Measurements from ENCODE around the gene PARG. TPM values are rescaled to one million over a fixed set of nuclear protein-coding genes. Genes with fewer than 3 reads are reported as not detected.
A peak's percentile ranks its signal among the peaks of the same experiment; 100 is the strongest.

Gene PARG
- total RNA-seq, 1 experiment from 2014 or later = 57.1 TPM

- H3K27ac Mint-ChIP-seq = peak overlapping the region; percentile 41
- peaks cover 40% of the 10 kb centered on the region for H3K4me1 Mint-ChIP-seq
- TF ChIP-seq AFF4 (CRISPR knock-in tag; IDR thresholded peaks at IDR 0.05; ENCODE audit: borderline replicate concordance) (no peak), ATF1 (CRISPR knock-in tag; IDR thresholded peaks at IDR 0.05) (no peak), CBFB (CRISPR knock-in tag; IDR thresholded peaks at IDR 0.05; ENCODE audit: low read depth) (no peak), ETV6 (CRISPR knock-in tag; IDR thresholded peaks at IDR 0.05) (no peak), FOXK1 (CRISPR knock-in tag; IDR thresholded peaks at IDR 0.05) (no peak), TCF7 (CRISPR knock-in tag; IDR thresholded peaks at IDR 0.05; ENCODE audit: low read depth) (no peak), STAT6 (CRISPR knock-in tag; conservative IDR thresholded peaks at IDR 0.05; ENCODE audit: low read depth) (no peak), IRF1 (CRISPR knock-in tag; IDR thresholded peaks at IDR 0.05) (no peak), FOXJ3 (CRISPR knock-in tag; IDR thresholded peaks at IDR 0.05; ENCODE audit: borderline replicate concordance) (no peak), USF1 (CRISPR knock-in tag; IDR thresholded peaks at IDR 0.05) (no peak), MAX (CRISPR knock-in tag; IDR thresholded peaks at IDR 0.05) (no peak), E2F1 (CRISPR knock-in tag; IDR thresholded peaks at IDR 0.05) (no peak), MXD4 (CRISPR knock-in tag; IDR thresholded peaks at IDR 0.05; ENCODE audit: borderline replicate concordance) (no peak), ZNF423 (CRISPR knock-in tag; IDR thresholded peaks at IDR 0.05) (no peak), CTCF (IDR thresholded peaks at IDR 0.05) (no peak)
Measured at GRCh38 chr10:49837051-49837478, 104.8 kb downstream of the PARG start.

More at GRCh38 chr10:49837051-49837478, 104.8 kb downstream of the PARG start:
- H3K36me3 Mint-ChIP-seq = peaks cover 29% of the 10 kb centered on the region
- CTCF ChIA-PET = no interaction called here
- DNase-seq (ENCODE audit: low spot score) (no peak), ATAC-seq (no peak)
- H3K27me3 Mint-ChIP-seq (ENCODE audit: low read depth) = no peaks in the 10 kb centered on the region
- POLR2A ChIA-PET = no interaction called here
- no peak overlapping the region for H3K4me3 Mint-ChIP-seq
- no peaks in the 10 kb centered on the region for H3K9me3 Mint-ChIP-seq
